ENCODE data around the gene SLC25A21.
A peak's percentile ranks its signal among the peaks of the same experiment; 100 is the strongest.

The SLC25A21 gene

GRCh38 chr14:37046815-37047214 lies 125.6 kb downstream of the SLC25A21 start:
- TF ChIP-seq CTCF (IDR thresholded peaks at IDR 0.05; ENCODE audit: low read depth, low read length) = no peak
- H3K4me3 ChIP-seq (ENCODE audit: low read depth, low read length) = no peak overlapping the region
- DNase-seq (ENCODE audit: low read depth, low spot score) = no peak
- in situ Hi-C loops (cut with HindIII; ENCODE audit: low sequenced_read_pairs) = no loop called here

- H3K4me3 ChIP-seq (ENCODE audit: low read depth, low read length) = no peak overlapping the region
- in situ Hi-C loops (cut with HindIII; ENCODE audit: low sequenced_read_pairs) = no loop called here
- no peak for TF ChIP-seq CTCF (IDR thresholded peaks at IDR 0.05; ENCODE audit: low read depth, low read length)
- no peak for DNase-seq (ENCODE audit: low read depth, low spot score)
Measured at GRCh38 chr14:37045340-37046061, 126.9 kb downstream of the SLC25A21 start.

GRCh38 chr14:37037636-37038387 lies 134.6 kb downstream of the SLC25A21 start:
- no peak overlapping the region for H3K4me3 ChIP-seq (ENCODE audit: low read depth, low read length)
- no peak for DNase-seq (ENCODE audit: low read depth, low spot score)
- no peak for TF ChIP-seq CTCF (IDR thresholded peaks at IDR 0.05; ENCODE audit: low read depth, low read length)
- in situ Hi-C loops (cut with HindIII; ENCODE audit: low sequenced_read_pairs) = no loop called here

- TF ChIP-seq CTCF (IDR thresholded peaks at IDR 0.05; ENCODE audit: low read depth, low read length) = no peak
- H3K4me3 ChIP-seq (ENCODE audit: low read depth, low read length) = no peak overlapping the region
- DNase-seq (ENCODE audit: low read depth, low spot score) = peak; percentile 55
- in situ Hi-C loops (cut with HindIII; ENCODE audit: low sequenced_read_pairs) = no loop called here
Measured at GRCh38 chr14:37036669-37037341, 135.6 kb downstream of the SLC25A21 start.

- no peak for TF ChIP-seq CTCF (IDR thresholded peaks at IDR 0.05; ENCODE audit: low read depth, low read length)
- H3K4me3 ChIP-seq (ENCODE audit: low read depth, low read length) = no peak overlapping the region
- no peak for DNase-seq (ENCODE audit: low read depth, low spot score)
- in situ Hi-C loops (cut with HindIII; ENCODE audit: low sequenced_read_pairs) = no loop called here
Measured at GRCh38 chr14:37035401-37035800, 137.0 kb downstream of the SLC25A21 start.

- H3K4me3 ChIP-seq (ENCODE audit: low read depth, low read length) = no peak overlapping the region
- DNase-seq (ENCODE audit: low read depth, low spot score) = peak; percentile 86
- TF ChIP-seq CTCF (IDR thresholded peaks at IDR 0.05; ENCODE audit: low read depth, low read length) = no peak
- in situ Hi-C loops (cut with HindIII; ENCODE audit: low sequenced_read_pairs) = no loop called here
Measured at GRCh38 chr14:37034410-37035285, 137.8 kb downstream of the SLC25A21 start.
